HG02763 (cell line): ENCODE data around the gene MTX1.
A peak's percentile ranks its signal among the peaks of the same experiment; 100 is the strongest.
"Not testable (repeated sequence)": the region's sequence is repeated elsewhere in the genome, so short reads cannot be mapped to it uniquely, and the experiment has no call there.

Experiments
- ATAC-seq: cut with Tn5 transposase; IDR thresholded peaks from one replicate; pipeline ENCODE4 v1.9.1; 2021; ENCODE audit warnings: mild to moderate bottlenecking, moderate library complexity; ENCODE audit not compliant: unreplicated experiment

MTX1 gene, protein sequence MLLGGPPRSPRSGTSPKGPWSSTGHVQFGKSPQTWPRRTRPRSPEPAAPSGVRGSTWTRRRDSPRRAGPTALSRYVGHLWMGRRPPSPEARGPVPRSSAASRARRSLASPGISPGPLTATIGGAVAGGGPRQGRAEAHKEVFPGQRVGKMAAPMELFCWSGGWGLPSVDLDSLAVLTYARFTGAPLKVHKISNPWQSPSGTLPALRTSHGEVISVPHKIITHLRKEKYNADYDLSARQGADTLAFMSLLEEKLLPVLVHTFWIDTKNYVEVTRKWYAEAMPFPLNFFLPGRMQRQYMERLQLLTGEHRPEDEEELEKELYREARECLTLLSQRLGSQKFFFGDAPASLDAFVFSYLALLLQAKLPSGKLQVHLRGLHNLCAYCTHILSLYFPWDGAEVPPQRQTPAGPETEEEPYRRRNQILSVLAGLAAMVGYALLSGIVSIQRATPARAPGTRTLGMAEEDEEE

DNA sequence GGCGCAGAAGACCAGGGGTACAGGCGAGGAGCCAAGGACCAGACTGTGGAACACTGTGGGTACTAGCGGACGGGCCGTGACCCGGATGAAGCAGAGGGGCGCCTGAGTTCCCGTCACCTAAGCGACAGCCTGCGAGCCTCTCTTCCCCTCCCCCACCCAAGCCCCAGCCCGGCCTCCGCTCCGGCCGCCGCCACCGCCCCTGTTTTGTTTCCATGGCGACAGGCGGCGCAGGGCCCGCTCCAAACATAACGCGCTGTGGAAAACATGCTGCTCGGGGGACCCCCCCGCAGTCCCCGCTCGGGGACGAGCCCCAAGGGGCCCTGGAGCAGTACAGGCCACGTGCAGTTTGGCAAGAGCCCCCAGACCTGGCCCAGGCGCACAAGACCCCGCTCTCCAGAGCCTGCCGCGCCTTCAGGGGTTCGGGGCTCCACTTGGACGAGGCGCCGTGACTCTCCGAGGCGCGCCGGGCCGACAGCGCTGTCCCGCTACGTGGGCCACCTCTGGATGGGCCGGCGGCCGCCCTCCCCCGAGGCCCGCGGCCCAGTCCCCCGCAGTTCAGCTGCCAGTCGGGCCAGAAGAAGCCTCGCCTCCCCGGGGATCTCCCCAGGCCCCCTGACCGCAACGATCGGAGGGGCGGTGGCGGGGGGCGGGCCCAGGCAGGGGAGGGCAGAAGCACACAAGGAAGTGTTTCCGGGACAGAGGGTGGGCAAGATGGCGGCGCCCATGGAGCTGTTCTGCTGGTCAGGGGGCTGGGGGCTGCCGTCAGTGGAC lies at the start of gene MTX1:
TSS of gene MTX1 (plus strand) at position 155 of the 771 bp plus-strand sequence. CDS start at position 265, 110 bp downstream.
- ATAC-seq = peak; percentile 71

DNA sequence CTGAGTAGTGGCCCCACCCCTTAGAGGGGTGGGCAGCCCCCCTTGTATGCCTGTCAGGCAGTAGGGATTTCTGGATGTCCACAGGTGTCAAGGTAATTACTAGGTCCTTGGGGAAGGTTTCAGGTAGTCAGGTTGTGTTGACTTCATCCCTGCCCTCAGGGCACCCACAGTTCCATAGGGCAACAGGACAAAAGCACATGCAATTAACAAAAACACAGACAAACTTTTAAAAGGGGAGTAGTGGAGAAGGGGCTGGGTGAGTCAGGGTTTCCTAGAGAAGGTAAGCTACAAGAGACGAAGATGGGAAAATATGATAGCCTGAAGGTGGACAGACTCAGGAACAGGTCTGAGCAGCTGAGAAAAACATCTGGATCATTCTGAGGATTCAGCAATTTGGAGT lies 49.5 kb upstream of the MTX1 start:
- no peak for ATAC-seq

DNA sequence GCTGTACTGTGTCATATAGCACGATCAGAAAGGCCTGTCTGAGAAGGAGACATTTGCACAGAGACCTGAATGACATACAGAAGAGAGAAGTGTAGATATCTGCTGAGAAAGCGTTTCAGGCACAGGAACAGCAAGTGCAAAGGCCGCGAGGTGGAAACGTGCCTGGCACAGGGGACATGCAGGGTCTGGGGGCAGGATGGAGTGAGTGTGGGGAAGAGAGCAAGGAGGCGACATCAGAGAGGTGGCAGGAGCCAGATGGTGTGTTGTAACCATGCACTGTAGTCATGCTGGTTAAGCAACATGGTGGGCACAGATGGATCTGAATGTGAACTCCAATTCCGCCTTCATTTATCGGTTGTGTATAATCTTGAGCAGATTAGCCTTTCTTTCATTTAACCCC lies 48.4 kb upstream of the MTX1 start:
- ATAC-seq = no peak

DNA sequence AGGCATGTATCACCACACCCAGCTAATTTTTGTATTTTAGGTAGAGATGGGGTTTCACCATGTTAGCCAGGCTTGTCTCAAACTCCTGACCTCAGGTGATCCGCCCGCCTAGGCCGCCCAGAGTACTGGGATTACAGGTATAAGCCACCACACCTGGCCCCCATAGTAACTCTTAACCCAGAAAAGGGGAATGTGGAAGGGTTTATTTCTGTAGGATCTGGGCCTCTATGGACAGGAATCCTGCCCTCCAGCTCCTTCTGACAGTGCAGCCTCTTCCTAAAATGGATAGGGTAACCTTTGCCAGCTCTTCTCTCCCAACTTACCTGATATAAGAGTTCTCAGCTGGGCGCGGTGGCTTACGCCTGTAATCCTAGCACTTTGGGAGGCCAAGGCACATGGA lies 45.9 kb upstream of the MTX1 start:
- ATAC-seq = not testable (repeated sequence)

DNA sequence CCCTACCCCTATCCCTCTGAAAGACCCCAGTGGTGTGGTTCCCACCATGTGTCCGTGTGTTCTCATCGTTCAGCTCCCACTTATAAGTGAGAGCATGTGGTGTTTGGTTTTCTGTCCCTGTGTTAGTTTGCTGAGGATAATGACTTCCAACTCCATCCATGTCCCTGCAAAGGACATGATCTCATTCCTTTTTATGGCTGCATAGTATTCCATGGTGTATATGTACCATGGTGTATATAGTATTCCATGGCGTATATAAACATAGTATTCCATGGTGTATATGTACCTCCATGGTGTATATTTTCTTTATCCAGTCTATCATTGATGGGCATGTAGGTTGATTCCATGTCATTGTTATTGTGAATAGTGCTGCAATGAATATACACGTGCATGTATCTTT lies 44.7 kb upstream of the MTX1 start:
- not testable (repeated sequence) for ATAC-seq

DNA sequence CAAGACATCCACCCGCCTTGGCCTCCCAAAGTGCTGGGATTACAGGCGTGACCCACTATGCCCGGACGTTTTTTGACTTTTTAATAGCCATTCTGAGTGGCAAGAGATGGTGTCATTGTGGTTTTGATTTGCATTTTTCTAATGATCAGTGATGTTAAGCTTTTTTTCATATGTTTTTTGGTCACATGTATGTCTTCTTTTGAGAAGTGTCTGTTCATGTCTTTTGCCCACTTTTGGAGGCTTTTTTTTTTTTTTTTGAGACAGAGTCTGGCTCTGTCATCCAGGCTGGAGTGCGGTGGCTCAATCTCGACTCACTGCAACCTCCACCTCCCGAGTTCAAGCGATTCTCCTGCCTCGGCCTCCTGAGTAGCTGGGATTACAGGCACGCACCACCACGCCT lies 43.9 kb upstream of the MTX1 start:
- ATAC-seq = not testable (repeated sequence)

DNA sequence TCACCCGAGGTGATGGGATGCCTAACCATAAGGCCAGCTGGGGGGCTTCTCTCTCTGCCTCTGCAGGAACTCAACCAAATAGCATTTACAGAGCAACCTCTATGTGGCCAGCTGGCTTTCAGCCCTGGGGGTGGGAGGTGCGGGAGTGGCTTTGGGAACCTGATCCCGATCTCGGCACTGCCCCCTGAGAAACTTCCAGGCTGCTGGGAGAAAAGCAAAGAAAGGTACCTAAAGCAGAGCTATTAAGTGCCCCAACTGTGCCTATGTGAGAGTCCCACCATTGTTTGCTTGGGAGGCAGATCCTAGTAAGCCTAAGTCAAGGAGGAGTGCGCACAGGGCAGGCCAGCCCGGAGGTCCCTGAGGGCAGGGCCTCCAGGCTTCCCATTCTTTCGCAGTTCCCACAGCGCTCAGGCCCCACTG lies 42.4 kb upstream of the MTX1 start:
- no peak for ATAC-seq

DNA sequence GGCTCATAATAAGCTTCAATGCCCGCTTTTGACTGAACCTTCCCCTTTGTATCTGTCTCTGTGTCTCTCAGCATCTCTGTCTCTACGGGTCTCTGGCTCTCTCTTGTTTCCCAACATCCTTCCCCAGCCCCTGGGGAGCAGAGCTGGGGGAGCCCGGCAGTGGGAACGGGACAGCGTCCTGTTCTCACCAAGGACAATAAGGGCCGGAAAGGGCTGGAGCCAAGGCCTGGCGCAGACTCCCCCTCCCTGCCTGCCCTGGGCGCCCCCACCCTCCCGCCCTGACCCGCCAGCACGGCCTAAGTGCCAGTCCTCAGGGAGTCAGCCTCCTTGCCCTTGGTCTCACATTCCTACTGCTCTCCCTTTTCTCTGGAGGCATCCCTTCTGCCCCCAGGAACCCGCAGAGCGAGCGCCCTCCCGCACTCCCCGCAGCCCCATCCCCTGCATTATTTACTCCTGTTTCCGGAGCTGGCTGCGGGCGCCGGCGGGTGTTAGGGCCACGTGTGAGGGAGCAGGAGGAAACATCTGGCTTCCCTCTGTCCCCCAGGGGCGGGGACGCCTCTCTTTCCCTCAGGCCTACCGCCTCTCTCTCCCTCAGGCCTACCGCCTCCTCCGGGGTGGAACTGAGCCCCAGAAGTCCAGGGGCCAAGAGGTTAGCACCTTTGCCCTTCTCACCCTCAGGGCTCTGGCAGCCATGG lies 41.9 kb upstream of the MTX1 start:
- no peak for ATAC-seq

DNA sequence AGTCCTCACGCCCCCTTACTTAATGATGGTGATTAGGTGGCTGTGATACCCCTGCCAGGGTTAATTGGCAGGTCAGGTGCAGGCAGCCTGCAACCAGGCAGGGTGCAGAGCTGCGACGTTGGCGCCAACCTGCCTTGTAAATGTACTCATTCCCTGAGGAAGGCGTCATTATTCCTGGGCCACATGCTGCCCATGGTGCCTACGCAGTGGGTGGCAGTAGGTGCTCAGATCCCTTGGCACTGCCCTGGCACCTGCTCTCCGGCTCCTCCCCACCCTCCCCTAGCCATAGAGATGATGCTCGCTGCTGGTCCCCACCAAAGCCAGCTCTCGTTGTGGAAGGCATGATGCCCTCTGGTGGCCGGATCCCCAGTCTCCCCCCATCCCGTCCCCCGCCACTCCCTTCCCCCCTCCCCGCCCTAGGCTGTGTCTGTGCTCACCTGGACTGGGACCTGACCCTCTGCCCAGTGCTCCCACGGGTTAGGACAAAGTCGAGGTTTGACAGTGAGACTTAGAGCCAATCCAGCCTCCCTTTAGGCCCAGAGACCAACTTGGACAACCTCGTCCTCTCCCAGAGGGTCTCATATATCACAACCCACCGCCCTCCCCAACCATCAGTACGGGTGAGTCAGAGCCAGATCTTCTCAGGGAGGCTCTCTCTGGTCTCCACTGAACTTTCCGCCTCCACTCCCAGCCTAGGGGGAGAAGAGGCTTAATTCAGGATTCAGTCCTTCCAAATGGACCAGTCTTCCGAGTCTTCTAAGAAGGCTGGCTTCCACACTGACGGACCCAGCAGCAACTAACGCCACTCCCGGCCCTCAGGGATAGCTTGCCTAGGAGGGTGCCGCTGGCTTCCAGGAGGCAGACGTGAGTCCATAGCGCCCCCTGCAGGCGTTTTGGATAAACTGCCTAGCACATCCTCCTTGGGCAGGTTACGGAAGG lies 41.1 kb upstream of the MTX1 start:
- no peak for ATAC-seq

DNA sequence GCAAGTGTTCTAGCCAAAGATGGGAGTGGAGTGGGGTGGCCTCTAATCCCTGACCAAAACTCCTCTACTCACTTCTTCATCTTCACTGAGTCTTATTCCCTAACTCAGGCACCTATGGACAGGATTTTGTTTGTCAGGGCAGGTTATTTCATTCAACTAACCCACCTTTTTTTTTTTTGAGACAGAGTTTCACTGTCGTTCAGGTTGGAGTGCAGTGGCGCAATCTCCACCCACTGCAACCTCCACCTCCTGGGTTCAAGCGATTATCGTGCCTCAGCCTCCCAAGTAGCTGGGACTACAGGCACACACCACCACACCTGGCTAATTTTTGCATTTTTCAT lies 40.4 kb upstream of the MTX1 start:
- not testable (repeated sequence) for ATAC-seq

DNA sequence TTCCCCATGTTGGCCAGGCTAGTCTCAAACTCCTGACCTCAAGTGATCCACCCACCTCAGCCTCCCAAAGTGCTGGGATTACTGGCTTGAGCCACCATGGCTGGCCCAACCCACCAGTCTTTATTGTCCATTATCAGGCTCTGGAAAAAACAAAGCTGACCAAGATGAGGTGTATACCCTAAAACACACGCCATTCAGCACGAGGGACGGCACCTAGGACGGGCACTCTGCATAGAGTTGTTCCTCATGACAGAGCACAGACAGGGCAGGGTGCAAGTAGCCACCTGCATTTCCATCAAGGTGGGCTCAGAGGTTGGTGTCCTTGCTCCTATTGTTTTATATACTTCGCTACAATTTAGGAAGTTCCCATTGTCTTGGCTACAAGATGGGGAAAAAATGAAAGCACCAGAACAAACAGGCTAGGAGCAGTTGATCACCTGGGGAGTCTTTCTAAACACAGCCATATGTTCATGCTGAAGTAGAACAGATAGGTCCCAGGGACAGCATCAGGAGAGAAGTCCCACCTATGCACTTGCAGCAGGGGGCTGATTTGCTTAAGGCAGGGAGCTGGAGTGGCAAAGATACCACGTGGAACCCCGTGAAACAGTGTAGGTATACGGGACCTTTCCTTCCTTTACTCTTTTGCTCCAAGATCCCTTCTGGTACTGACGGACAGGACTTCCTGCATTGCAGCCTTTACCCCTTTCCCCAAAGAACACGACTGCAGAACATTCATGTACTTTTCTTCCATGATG lies 39.9 kb upstream of the MTX1 start:
- no peak for ATAC-seq

DNA sequence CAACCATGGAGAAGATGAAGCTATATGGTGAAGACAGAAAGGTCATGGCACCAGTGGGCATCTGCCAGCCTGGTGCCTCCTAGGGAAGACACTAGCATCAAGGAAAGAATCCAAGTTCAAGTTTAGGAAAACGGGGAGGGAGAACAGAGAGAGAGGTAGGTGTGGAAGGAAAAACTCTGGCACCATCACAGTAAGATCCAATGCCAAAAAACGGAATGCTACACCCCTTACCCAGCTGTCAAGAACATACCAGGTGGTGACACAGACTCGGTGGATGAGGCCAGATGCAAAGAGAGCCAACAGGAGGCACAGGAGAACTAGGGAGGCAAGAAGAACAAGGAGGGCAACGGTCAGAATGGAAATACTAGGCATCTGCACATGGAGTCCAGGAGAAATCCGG lies 39.0 kb upstream of the MTX1 start:
- ATAC-seq = no peak

DNA sequence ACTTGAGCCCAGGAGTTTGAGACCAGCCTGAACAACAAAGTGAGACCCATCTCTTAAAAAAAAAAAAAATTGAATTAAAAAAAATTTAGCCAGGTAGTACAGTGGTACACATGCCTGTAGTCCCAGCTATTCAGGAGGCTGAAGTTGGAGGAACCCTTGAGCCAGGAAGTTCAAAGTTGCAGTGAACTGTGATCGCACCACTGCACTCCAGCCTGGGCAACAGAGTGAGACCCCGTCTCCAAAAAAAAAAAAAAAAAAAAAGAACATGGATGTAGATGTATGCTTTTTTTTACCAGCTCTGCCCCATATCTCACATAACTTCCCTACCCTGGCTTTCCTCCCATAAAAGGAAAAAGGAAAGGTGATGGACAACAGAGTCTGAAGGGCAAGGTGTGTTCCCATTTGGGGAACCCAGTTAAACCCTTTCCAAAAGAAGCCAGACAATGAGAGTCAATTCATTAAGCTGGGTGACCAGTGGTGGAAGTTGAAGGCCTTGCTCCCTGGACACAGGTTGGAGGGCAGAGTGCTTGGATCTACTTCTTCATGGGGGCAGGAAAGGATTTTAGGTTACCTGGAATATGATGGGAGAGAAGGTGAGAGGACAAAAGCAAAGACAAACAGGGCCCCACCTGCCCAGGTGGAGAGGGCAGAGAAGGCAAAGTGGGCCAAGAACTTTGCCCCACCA lies 38.3 kb upstream of the MTX1 start:
- no peak for ATAC-seq

DNA sequence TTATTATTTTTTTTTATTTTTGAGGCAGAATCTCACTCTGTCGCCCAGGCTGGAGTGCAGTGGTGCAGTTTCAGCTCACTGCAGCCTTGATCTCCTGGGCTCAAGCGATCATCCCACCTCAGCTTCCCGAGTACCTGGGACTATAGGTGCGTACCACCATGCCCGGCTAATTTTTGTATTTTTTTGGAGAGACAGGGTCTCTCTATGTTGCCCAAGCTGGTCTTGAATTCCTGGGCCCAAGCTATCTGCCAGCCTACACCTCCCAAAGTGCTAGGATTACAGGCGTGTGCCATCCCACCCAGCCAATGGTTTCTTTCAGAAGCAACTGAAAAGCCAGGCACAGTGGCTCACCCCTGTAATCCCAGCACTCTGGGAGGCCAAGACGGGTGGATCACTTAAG lies 37.7 kb upstream of the MTX1 start:
- ATAC-seq = no peak

DNA sequence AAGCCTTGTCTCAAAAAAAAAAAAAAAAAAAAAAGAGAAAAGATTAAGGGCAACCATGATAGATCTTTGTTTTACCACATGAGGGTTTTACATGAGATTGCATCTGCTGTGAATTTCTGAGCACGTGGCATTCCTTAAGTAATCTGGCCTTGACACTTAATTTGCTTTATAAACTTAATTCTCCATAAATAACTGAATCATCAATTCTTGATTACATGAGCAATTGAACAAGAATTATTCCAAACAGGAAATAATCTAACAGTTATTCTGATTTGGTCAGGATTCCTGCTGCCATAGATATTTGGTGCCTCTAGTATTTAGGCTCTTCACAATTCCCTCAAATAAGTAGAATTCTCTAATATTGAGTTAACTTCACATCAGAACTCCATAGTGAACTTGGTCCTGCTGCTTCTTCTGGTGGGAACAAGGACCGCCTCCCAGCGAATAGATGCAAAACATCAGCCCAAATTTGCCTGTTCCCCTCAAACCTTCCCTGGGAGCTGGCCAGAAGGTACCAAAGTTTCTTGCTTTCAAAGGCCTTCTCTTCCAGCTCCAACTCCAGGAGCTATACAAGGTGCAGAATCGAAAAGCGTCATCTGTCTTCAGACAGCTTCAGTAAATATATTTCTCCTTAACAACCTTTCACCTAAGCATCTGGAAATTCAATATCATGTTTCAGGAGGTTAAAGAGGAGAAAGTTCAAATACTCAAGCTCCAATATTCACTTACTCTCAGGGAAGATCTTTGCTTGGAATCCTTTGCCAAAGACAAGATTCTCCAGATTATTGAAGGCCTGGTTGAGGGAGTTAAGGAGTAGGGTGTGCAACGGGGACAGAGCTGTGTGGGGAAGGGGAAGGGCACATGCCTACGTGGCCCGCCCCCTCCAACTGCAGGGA lies 36.4 kb upstream of the MTX1 start:
- ATAC-seq = peak; percentile 5

DNA sequence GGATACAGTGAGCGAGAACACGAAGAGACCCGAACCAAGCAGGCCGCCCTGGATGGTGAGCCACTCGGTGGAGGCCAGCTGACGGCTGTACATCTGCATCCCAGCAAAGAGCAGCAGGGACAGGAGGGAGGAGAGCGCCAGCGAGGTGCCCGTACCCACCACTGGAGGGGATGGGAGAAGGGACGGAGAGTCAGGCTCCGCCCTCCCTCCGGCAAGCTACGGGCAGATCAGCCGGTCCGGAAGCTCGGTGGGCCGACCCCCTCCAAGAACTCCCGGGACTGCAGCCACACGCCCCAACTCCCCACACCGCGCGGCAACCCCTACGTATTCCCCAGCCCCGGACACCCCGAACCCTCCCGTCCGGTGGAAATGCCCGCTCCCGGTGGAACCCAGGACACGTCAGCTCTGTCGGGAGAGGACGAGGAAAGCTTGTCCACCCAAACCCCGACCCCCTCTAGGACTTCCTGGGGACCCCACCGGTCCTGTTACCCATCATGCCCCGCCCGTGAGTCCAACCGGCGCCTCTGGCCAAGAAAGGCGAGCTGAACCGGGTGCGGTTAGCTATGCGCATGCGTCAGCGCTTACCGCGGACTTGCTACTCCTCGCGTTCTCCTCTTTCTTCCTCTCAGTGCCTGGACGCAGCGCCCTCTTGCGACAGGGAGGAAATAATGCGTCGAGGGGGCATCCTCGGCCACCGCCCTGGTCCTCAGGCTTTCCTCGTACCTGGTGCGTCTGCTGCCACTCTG lies 35.6 kb upstream of the MTX1 start, which contains the start of gene KRTCAP2:
TSS of gene KRTCAP2 (minus strand) at position 573 of the 746 bp plus-strand sequence. CDS start at position 493, 80 bp downstream.
- peak; percentile 86 for ATAC-seq
